CD14-positive monocyte (primary cell): ENCODE results near the gene DENND2D. TPM values are rescaled to one million over a fixed set of nuclear protein-coding genes. Genes with fewer than 3 reads are reported as not detected.
A peak's percentile ranks its signal among the peaks of the same experiment; 100 is the strongest.

Experiments used
- DNase-seq, 3 donors: peaks; one replicate each; pipeline ENCODE4 v3.0.0-alpha.2; 2011 to 2022
- H2AFZ ChIP-seq: 2 replicates; pipeline ENCODE4 v1.6.0; 2012; ENCODE audit warnings: mild to moderate bottlenecking, low read depth, low read length, inconsistent platforms; ENCODE audit not compliant: insufficient read depth, poor library complexity, severe bottlenecking
- H3K27ac ChIP-seq, 2 donors: 1 replicate in 1 of 2; 2 replicates in 1 of 2; pipeline ENCODE4 v1.5.1; 2012 to 2013; ENCODE audit warnings: low read length in 2 of 2, control low read depth in 1 of 2, inconsistent platforms in 1 of 2, low read depth in 1 of 2, mild to moderate bottlenecking in 1 of 2
- H3K27me3 ChIP-seq, 2 donors: one replicate each; pipeline versions ENCODE4 v1.6.0 to v1.6.1; 2011 to 2013; ENCODE audit warnings: low read length in 2 of 2; ENCODE audit not compliant: control insufficient read depth in 2 of 2, insufficient read depth in 2 of 2
- H3K36me3 ChIP-seq, 2 donors: replicated peaks in 1 of 2; 1 replicate in 1 of 2; 2 replicates in 1 of 2; pipeline versions ENCODE4 v1.5.1 to v1.6.1; 2012 to 2013; ENCODE audit warnings: low read length in 2 of 2, control low read depth in 1 of 2, inconsistent platforms in 1 of 2, mild to moderate bottlenecking in 1 of 2; ENCODE audit not compliant: insufficient read depth in 2 of 2, control insufficient read depth in 1 of 2
- H3K4me1 ChIP-seq, 2 donors: 1 replicate in 1 of 2; 2 replicates in 1 of 2; pipeline versions ENCODE4 v1.5.1 to v1.6.1; 2012 to 2013; ENCODE audit warnings: low read length in 2 of 2, control low read depth in 1 of 2, inconsistent platforms in 1 of 2, mild to moderate bottlenecking in 1 of 2, moderate library complexity in 1 of 2; ENCODE audit not compliant: insufficient read depth in 2 of 2, control insufficient read depth in 1 of 2
- H3K4me2 ChIP-seq: replicated peaks from 2 replicates; pipeline ENCODE3; 2012; ENCODE audit warnings: low read length, moderate library complexity, mild to moderate bottlenecking; ENCODE audit not compliant: poor library complexity, severe bottlenecking; ENCODE audit errors: extremely low read depth
- H3K4me3 ChIP-seq, 3 experiments: fragments of 200-600 bp in 1 of 3; sonication (generic) in 1 of 3; replicated peaks in 1 of 3; 1 replicate in 2 of 3; 2 replicates in 1 of 3; pipeline ENCODE4 v1.5.1; 2011 to 2013; ENCODE audit warnings: low read length in 3 of 3, mild to moderate bottlenecking in 3 of 3, control low read depth in 2 of 3, low read depth in 2 of 3, inconsistent platforms in 1 of 3, moderate library complexity in 1 of 3
- H3K79me2 ChIP-seq: 2 replicates; pipeline ENCODE4 v1.6.0; 2012; ENCODE audit warnings: mild to moderate bottlenecking, control low read depth, inconsistent platforms, low read length, moderate library complexity; ENCODE audit not compliant: insufficient read depth
- H3K9ac ChIP-seq: 2 replicates; pipeline ENCODE4 v1.6.0; 2017; ENCODE audit warnings: low read length, mild to moderate bottlenecking; ENCODE audit not compliant: insufficient read depth, poor library complexity, severe bottlenecking
- H3K9me3 ChIP-seq, 2 donors: replicated peaks in 1 of 2; 1 replicate in 1 of 2; 2 replicates in 1 of 2; pipeline versions ENCODE4 v1.5.1 to v1.6.1; 2012 to 2013; ENCODE audit warnings: low read length in 2 of 2, control low read depth in 1 of 2; ENCODE audit not compliant: control insufficient read depth in 1 of 2, insufficient read depth in 1 of 2
- H4K20me1 ChIP-seq: 2 replicates; pipeline ENCODE4 v1.6.0; 2012; ENCODE audit warnings: mild to moderate bottlenecking, low read length, control low read depth, moderate library complexity; ENCODE audit not compliant: insufficient read depth
- H3K27ac Mint-ChIP-seq, 7 donors: one replicate each; pipeline ENCODE4 v1.8.0; 2020; ENCODE audit warnings: mild to moderate bottlenecking in 7 of 7, mixed read lengths in 7 of 7, moderate library complexity in 6 of 7, inconsistent platforms in 2 of 7
- H3K27me3 Mint-ChIP-seq, 3 donors: one replicate each; pipeline ENCODE4 v1.8.0; 2021 to 2022; ENCODE audit warnings: low read depth in 3 of 3, mild to moderate bottlenecking in 3 of 3, mixed read lengths in 3 of 3, moderate library complexity in 3 of 3, inconsistent platforms in 1 of 3
- H3K36me3 Mint-ChIP-seq, 2 donors: one replicate each; pipeline ENCODE4 v1.8.0; 2020; ENCODE audit warnings: mixed read lengths in 2 of 2, inconsistent platforms in 1 of 2, mild to moderate bottlenecking in 1 of 2
- H3K4me1 Mint-ChIP-seq: one replicate; pipeline ENCODE4 v1.8.0; 2020; ENCODE audit warnings: mild to moderate bottlenecking, mixed read lengths
- H3K4me3 Mint-ChIP-seq, 2 donors: one replicate each; pipeline ENCODE4 v1.8.0; 2020; ENCODE audit warnings: mild to moderate bottlenecking in 2 of 2, mixed read lengths in 2 of 2, moderate library complexity in 1 of 2
- H3K9me3 Mint-ChIP-seq, 7 donors: one replicate each; pipeline ENCODE4 v1.8.0; 2020 to 2022; ENCODE audit warnings: mixed read lengths in 7 of 7, mild to moderate bottlenecking in 6 of 7, moderate library complexity in 6 of 7, inconsistent platforms in 2 of 7
- WGBS: methylation state at CpG from one replicate; pipeline ENCODE4 v1.1.5; 2013; ENCODE audit warnings: missing lambda C conversion rate; ENCODE audit not compliant: insufficient coverage; 5-methylcytosine and 5-hydroxymethylcytosine counted together
- intact Hi-C, 2 donors: fragments of 100-400 bp; cut with micrococcal nuclease; formaldehyde crosslinking; loops; one replicate each; pipeline versions ENCODE4 v1.15.0 to v1.15.1; 2023
- polyA plus RNA-seq, 3 donors: library from polyadenylated mRNA; depleted of rRNA in 1 of 3; unstranded in 2 of 3; stranded (reverse) in 1 of 3; fragments of 300-500 nt in 2 of 3; fragments of >200 nt in 1 of 3; fragmentation: Illumina TruSeq in 2 of 3; gene quantifications; 1 replicate in 2 of 3; 2 replicates in 1 of 3; pipeline ENCODE4 v1.2.3, GENCODE V29; 2012 to 2021
- TF ChIP-seq, protein P1 (sequence below): fragments of 200-600 bp; IDR thresholded peaks from one replicate; pipeline ENCODE4 v1.8.0; 2022; ENCODE audit warnings: antibody characterized with exemption, mild to moderate bottlenecking

The DENND2D gene
- polyA plus RNA-seq, 3 donors = 19.1 to 24.0 (median 22.4) TPM

DNA sequence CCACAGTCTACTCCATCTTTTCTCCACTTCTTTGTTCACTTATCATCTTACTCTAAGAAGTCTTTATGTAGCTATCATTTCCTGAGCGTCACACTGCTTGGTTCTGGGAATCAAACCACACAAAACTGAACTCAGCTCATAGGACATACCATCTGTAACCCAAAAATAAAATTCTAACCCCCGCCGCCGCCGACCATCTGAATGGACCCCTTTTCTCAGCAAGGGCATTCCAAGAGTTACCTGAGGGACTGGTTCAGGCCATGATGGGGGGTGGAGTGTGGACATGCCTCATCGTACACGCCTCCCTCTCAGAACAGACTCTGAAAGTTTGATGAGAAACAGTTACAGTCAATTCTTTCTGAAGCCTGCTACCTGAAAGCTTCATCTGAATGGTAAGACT lies 14.4 kb upstream of the DENND2D start:
- no peaks in the 10 kb centered on the region for H3K9me3 Mint-ChIP-seq
- H3K27ac Mint-ChIP-seq = peak overlapping the region in 5 of 7 donors; percentile 74 to 91 (median 89)
- no peak overlapping the region for H3K9ac ChIP-seq
- TF ChIP-seq, protein P1, sequence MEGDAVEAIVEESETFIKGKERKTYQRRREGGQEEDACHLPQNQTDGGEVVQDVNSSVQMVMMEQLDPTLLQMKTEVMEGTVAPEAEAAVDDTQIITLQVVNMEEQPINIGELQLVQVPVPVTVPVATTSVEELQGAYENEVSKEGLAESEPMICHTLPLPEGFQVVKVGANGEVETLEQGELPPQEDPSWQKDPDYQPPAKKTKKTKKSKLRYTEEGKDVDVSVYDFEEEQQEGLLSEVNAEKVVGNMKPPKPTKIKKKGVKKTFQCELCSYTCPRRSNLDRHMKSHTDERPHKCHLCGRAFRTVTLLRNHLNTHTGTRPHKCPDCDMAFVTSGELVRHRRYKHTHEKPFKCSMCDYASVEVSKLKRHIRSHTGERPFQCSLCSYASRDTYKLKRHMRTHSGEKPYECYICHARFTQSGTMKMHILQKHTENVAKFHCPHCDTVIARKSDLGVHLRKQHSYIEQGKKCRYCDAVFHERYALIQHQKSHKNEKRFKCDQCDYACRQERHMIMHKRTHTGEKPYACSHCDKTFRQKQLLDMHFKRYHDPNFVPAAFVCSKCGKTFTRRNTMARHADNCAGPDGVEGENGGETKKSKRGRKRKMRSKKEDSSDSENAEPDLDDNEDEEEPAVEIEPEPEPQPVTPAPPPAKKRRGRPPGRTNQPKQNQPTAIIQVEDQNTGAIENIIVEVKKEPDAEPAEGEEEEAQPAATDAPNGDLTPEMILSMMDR = no peak
- H3K9me3 ChIP-seq = no peaks in the 10 kb centered on the region
- H3K27me3 ChIP-seq = no peaks in the 10 kb centered on the region
- peak overlapping the region; percentile 15 to 82 for H3K27ac ChIP-seq
- H2AFZ ChIP-seq = no peak overlapping the region
- no peak overlapping the region for H3K4me3 Mint-ChIP-seq
- H3K4me2 ChIP-seq = no peak overlapping the region
- no peak for DNase-seq
- H4K20me1 ChIP-seq = no peaks in the 10 kb centered on the region
- WGBS = 88% methylated on average over 1 of the region's 7 CpGs
- H3K27me3 Mint-ChIP-seq = peaks cover 0 to under 1% (median 0%) of the 10 kb centered on the region in 3 donors
- no peaks in the 10 kb centered on the region for H3K79me2 ChIP-seq
- H3K4me3 ChIP-seq = no peak overlapping the region
- H3K36me3 ChIP-seq = no peaks in the 10 kb centered on the region
- intact Hi-C loops = no loop called here
- H3K4me1 Mint-ChIP-seq = peaks cover 71% of the 10 kb centered on the region
- no peaks in the 10 kb centered on the region for H3K36me3 Mint-ChIP-seq
- H3K4me1 ChIP-seq = peaks cover 70 to 79% of the 10 kb centered on the region in 2 donors

DNA sequence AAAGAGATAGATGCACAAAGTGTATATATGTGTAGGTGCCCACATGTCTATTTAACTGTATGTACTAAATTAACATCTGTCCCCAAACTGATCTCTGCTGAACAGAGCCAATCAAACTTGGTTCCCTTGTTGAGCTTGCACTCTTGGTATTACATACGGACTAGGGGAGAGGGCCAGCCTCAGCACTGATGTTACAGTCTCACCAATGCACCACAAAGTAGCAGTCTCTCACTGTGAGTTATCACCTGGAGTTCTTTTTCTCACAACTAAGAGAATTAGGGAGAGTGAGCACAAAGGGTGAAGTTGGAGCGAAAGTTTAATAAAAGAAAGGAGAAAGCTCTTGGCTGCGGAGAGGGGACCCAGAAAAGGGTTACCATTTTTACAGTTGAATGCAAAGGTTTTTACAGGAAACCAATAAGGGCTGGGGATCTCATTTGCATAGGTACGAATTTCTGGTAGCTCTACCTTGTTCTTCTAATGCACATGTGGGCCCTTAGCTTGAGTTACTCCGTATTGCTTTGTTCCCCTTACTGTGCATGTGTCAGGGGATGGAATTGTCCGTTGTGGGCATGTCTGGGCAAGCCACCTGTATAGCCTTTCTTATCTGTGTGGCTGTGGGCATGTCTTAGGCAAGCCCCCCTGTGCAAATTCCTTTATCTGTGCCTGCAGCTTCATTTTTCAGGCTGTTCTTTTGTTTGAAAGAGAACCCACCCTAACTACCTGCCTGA lies 13.8 kb upstream of the DENND2D start:
- H4K20me1 ChIP-seq = no peaks in the 10 kb centered on the region
- no peak overlapping the region for H3K4me3 ChIP-seq
- H3K27me3 ChIP-seq = no peaks in the 10 kb centered on the region
- H3K4me2 ChIP-seq = no peak overlapping the region
- H3K9me3 ChIP-seq = no peaks in the 10 kb centered on the region
- WGBS = 51% methylated on average over 3 of the region's 6 CpGs
- no peak overlapping the region for H2AFZ ChIP-seq
- peaks cover 65% of the 10 kb centered on the region for H3K4me1 Mint-ChIP-seq
- no peaks in the 10 kb centered on the region for H3K79me2 ChIP-seq
- H3K27ac ChIP-seq = peak overlapping the region; percentile 15 to 82
- H3K9me3 Mint-ChIP-seq = no peaks in the 10 kb centered on the region
- no peak overlapping the region for H3K9ac ChIP-seq
- no peaks in the 10 kb centered on the region for H3K36me3 Mint-ChIP-seq
- no peaks in the 10 kb centered on the region for H3K36me3 ChIP-seq
- TF ChIP-seq, protein P1 = no peak
- H3K4me1 ChIP-seq = peaks cover 63 to 72% of the 10 kb centered on the region in 2 donors
- no peaks in the 10 kb centered on the region for H3K27me3 Mint-ChIP-seq
- intact Hi-C loops = no loop called here
- H3K4me3 Mint-ChIP-seq = no peak overlapping the region
- no peak for DNase-seq
- H3K27ac Mint-ChIP-seq = peak overlapping the region in 3 of 7 donors; percentile 85 to 86 (median 85)
